ENCODE results near the gene RUSC2.
"Not testable (repeated sequence)": the region's sequence is repeated elsewhere in the genome, so short reads cannot be mapped to it uniquely, and the experiment has no call there.

The RUSC2 gene

DNA sequence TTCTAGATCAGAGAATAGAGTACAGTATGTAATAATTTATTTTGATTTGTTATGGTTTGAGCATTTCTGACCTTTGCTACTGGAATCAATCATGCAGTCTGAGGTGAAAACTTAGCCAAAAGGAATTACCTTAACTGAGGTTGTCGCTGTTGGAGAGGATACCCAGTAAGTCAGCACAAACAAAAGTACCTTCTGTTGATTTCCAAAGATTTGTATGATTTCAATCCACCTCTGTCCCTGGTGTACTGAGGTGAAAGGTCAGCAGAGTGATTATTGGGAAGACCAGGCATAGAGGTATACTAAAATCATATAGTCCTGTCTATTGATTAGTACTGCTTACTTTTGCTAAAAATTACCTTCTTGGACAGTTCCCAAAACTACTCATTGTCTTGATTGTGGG is 32.8 kb downstream of the RUSC2 start:
- DNase-seq (ENCODE audit: low read depth, low spot score) = no peak

DNA sequence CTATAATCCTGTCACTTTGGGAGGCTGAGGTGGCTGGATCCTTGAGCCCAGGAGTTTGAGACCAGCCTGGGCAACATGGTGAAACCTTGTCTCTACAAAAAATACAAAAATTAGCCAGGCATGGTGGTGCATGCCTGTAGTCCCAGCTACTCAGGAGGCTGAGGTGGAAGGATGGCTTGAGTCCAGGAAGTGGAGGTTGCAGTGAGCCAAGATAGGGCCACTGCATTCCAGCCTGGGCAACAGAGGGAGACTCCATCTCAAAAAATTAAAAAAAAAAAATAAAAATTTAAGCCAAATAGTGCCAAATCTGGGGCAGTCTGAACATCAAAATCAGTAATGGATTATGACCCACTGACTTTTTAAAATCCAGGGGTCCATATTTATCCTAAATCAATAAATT is 33.6 kb downstream of the RUSC2 start:
- not testable (repeated sequence) for DNase-seq (ENCODE audit: low read depth, low spot score)

DNA sequence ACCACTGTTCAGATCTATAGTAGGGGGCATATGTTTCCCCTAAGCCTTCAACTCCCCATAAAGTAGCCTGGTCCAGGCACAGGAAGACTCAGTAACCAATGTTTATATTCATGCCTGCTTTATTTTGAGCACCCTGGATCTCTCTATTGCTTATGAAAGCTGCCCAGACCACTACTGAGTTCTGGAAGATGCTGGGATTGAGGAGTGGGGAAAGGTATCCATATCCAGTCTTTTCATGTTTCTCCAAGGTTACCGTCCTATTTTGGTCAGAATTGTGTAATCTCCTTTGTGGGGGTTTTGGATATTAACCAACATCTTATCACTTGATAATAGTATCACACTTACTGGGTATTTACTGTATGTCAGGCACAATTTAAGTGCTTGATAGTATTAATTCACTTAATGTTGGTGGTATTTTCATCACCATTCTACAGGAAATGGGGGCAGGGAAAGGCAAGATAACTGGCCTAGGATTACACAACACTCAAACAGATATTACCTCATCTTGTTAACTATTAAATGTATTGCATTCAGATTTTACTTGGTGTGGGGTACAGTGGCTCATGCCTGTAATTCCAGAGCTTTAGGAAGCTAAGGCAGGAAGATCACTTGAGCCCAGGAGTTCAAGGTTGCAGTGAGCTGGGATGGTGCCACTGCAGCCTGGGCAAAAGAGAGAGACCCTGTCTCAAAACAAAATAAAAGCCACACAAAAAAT is 36.3 kb downstream of the RUSC2 start:
- DNase-seq (ENCODE audit: low read depth, low spot score) = no peak

DNA sequence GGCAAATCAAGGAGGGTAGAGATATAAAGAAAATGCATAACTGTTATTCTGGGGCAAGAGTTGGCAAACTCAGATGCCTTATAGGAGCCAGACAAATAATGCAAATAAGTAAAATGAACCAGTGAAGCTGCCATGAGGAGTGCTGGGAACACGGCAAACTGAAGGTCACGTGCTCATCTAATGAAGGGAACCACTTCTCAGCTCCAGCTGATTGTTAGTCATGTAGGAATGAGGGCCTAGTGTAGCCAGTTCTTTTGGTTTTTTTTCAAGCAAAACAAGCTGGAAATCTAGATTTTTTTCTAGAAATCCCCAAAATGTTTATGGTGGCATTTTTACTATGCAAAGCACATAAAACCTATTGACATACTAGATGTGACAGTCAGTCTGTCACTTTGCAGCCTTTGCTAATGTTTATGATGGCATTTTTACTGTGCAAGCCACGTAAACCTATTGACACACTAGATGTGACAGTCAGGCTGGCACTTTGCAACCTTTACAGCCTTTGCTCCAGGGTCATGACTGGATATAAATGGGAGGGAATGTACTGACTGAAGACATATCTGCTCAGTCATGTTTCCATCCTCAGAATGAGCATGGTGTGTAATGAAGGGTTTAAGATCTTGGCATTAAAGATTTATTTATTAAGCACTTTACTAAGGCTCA is 39.4 kb downstream of the RUSC2 start:
- no peak for DNase-seq (ENCODE audit: low read depth, low spot score)

DNA sequence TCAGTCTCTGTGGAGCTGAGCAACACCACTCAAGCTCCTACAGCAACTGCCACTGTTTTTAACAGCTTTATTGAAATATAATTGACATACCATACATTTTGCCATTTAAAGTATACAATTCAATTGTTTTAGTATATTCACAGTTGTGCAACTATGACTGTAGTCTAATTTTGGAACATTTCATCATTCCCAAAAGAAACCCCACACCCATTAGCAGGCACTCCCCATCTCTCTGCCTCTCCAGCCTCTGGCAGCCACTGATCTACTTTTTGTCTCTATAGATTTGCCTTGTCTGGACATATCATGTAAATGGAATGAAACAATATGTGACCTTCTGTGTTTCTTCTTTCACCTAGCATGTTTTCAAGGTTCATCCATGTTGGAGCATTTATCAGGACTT is 43.5 kb downstream of the RUSC2 start:
- DNase-seq (ENCODE audit: low read depth, low spot score) = no peak

DNA sequence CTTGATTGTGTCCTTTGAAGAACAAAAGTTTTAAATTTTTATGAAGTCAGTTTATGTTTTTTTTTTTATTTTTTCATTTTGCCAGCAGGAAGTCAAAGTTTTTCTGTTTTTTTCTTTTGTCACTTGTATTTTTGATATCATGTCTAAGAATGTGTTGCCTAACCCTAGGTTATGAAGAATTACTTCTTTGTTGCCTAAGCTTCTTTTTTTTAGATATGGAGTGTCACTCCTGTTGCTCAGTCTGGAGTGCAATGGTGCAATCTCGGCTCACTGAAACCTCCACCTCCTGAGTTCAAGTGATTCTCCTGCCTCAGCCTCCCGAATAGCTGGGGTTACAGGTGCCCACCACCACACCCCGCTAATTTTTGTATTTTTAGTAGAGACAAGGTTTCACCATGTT is 45.0 kb downstream of the RUSC2 start:
- not testable (repeated sequence) for DNase-seq (ENCODE audit: low read depth, low spot score)

DNA sequence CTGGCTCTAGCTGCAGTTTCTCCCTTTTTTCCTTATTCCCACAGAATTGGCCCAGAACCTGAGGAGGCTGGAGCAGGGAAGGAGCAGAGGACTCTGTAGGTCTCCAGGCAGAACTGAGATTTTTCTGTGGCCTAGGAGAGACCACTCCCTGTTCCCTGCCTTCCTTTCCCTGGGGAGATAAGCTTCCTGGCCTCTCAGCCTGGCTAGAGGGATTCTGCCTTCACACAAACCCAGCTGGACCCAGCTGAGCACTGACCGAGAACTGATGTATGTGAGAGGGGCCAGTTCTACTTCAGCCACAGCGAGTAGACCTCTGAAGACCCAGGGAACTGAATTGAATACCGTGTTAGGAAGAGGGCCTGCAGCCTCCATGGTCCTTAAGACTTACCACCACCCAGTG is 48.0 kb downstream of the RUSC2 start:
- DNase-seq (ENCODE audit: low read depth, low spot score) = no peak

DNA sequence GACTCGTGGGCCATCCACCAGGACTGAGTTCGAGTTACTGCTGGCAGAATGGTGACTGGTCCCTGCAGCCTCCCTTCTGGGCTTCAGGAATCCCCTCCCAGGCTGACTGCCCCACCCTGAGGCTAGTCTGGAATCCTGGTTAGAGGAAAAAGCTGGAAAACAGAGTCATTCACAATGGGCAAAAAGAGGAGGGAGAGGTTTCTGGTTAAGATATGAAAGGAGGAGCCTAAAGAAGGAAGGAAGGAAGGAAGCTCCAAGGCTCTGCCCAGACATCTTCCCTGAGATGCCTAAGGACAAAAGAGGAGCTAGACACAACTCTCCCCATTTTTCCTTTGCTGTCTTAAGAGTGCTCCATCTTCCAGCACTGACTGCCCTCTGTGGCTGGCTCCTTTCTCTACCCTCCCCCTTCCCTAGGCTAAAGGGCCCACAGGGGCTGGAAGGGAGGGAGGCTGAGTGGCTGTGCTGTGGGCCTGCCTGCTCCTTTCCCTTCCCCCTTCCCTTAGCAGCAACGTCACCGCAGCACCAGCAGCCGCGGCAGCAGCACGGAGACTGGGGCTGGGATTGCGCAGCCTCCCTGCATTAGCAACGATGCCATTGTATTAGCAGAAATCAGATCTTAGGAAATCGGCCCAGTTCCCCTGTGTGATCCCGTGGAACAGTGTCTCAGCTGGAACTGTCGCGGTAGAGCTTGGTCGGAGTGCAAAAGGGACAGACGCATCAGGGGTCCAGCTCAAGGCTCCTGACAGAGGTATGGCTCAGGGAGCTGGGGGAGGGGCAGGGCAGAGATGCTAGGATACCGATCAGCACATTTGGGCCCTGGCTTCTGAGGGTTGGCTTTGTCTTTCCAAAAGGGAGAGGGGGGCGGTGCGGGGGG is 48.7 kb downstream of the RUSC2 start:
- DNase-seq (ENCODE audit: low read depth, low spot score) = no peak

Measured in smooth muscle cell of the brain vasculature (primary cell).